ENCODE measurements around the gene NRSN2. TPM values are rescaled to one million over a fixed set of nuclear protein-coding genes. Genes with fewer than 3 reads are reported as not detected.
A peak's percentile ranks its signal among the peaks of the same experiment; 100 is the strongest.

The NRSN2 gene
- polyA plus RNA-seq, 1 experiment = 35.6 TPM

- Histone ChIP-seq H3K27ac (ENCODE audit: low read depth, low read length) (peak overlapping the region; percentile 68), H3K9me3 (ENCODE audit: control insufficient read depth, insufficient read depth, low read length) (peaks cover 18% of the 10 kb centered on the region), H3K27me3 (ENCODE audit: control insufficient read depth, insufficient read depth, low read length) (no peaks in the 10 kb centered on the region), H3K4me3 (ENCODE audit: low read depth, low read length) (peak overlapping the region; percentile 87)
- POLR2A ChIA-PET = interaction anchor here (1.9 to 2.3 kb wide), 2 partner anchors 20 to 36 kb away, joined by 9 to 10 read pairs; no protein-coding TSS in a partner anchor
- no peak for DNase-seq (ENCODE audit: low read depth, low spot score)
- CTCF ChIA-PET = interaction anchor here (1.1 to 4.3 kb wide), 3 partner anchors 8 to 16 kb away, joined by 4 to 44 read pairs (median 15); no protein-coding TSS in a partner anchor
- no peak for TF ChIP-seq CTCF (IDR thresholded peaks at IDR 0.05; ENCODE audit: low read depth, low read length)
These were observed 775 bp upstream of the NRSN2 start for GRCh38 chr20:346033-346639.

GRCh38 chr20:347317-347639 lies 367 bp downstream of the NRSN2 start:
- Histone ChIP-seq H3K27me3 (ENCODE audit: control insufficient read depth, insufficient read depth, low read length) (no peaks in the 10 kb centered on the region), H3K9me3 (ENCODE audit: control insufficient read depth, insufficient read depth, low read length) (peaks cover 9% of the 10 kb centered on the region), H3K27ac (ENCODE audit: low read depth, low read length) (peak overlapping the region; percentile 92), H3K4me3 (ENCODE audit: low read depth, low read length) (peak overlapping the region; percentile 87)
- POLR2A ChIA-PET = interaction anchor here (0.6 to 2.3 kb wide), 8 partner anchors 21 to 319 kb away, joined by 3 to 10 read pairs (median 4); partner anchors contain the start of gene RBCK1
- CTCF ChIA-PET = interaction anchor here (0.5 to 4.3 kb wide), 5 partner anchors 14 to 81 kb away, joined by 3 to 44 read pairs (median 3); no protein-coding TSS in a partner anchor
- DNase-seq (ENCODE audit: low read depth, low spot score) = no peak
- TF ChIP-seq CTCF (IDR thresholded peaks at IDR 0.05; ENCODE audit: low read depth, low read length) = no peak

- peak; percentile 80 for DNase-seq (ENCODE audit: low read depth, low spot score)
- peak overlapping the region; percentile 87 for H3K4me3 ChIP-seq (ENCODE audit: low read depth, low read length)
- CTCF ChIA-PET = interaction anchor here (0.5 to 4.3 kb wide), 6 partner anchors 14 to 82 kb away, joined by 3 to 44 read pairs (median 3); no protein-coding TSS in a partner anchor
- no peak for TF ChIP-seq CTCF (IDR thresholded peaks at IDR 0.05; ENCODE audit: low read depth, low read length)
- peaks cover 4% of the 10 kb centered on the region for H3K9me3 ChIP-seq (ENCODE audit: control insufficient read depth, insufficient read depth, low read length)
- peak overlapping the region; percentile 92 for H3K27ac ChIP-seq (ENCODE audit: low read depth, low read length)
- H3K27me3 ChIP-seq (ENCODE audit: control insufficient read depth, insufficient read depth, low read length) = no peaks in the 10 kb centered on the region
- POLR2A ChIA-PET = interaction anchor here (0.6 to 2.3 kb wide), 8 partner anchors 22 to 318 kb away, joined by 3 to 10 read pairs (median 4); partner anchors contain the start of gene RBCK1
These were observed 951 bp downstream of the NRSN2 start for GRCh38 chr20:347640-348484.

- Histone ChIP-seq H3K9me3 (ENCODE audit: control insufficient read depth, insufficient read depth, low read length) (no peaks in the 10 kb centered on the region; the same call in 1 of the 2 replicates), H3K4me3 (ENCODE audit: low read depth, low read length) (no peak overlapping the region), H3K27me3 (ENCODE audit: control insufficient read depth, insufficient read depth, low read length) (no peaks in the 10 kb centered on the region), H3K27ac (ENCODE audit: low read depth, low read length) (no peak overlapping the region)
- TF ChIP-seq CTCF (IDR thresholded peaks at IDR 0.05; ENCODE audit: low read depth, low read length) = no peak
- POLR2A ChIA-PET = no interaction called here
- no peak for DNase-seq (ENCODE audit: low read depth, low spot score)
- CTCF ChIA-PET = no interaction called here
These were observed 2.3 kb downstream of the NRSN2 start for GRCh38 chr20:348972-349841.

Data from AG04450 (cell line).